H9 (cell line): ENCODE data around the gene KLF13. TPM values are rescaled to one million over a fixed set of nuclear protein-coding genes. Genes with fewer than 3 reads are reported as not detected.

Experiments
- DNase-seq: peaks from one replicate; pipeline ENCODE4 v3.0.0-alpha.2; 2017
- H2AFZ ChIP-seq: one replicate; pipeline ENCODE4 v1.6.1; 2013; ENCODE audit warnings: mild to moderate bottlenecking, low read length, control low read depth, moderate library complexity
- H2AK5ac ChIP-seq: 2 replicates; pipeline ENCODE4 v1.6.1; 2013; ENCODE audit warnings: low read length, control low read depth, mixed read lengths; ENCODE audit not compliant: insufficient read length
- H2BK120ac ChIP-seq: one replicate; pipeline ENCODE4 v1.6.1; 2013; ENCODE audit warnings: low read depth, mild to moderate bottlenecking, low read length, control low read depth, inconsistent platforms; ENCODE audit not compliant: poor library complexity, severe bottlenecking
- H2BK12ac ChIP-seq: 2 replicates; pipeline ENCODE4 v1.6.1; 2013; ENCODE audit warnings: low read length, control low read depth, mixed read lengths, low read depth; ENCODE audit not compliant: insufficient read length
- H2BK15ac ChIP-seq: 2 replicates; pipeline ENCODE4 v1.6.1; 2013; ENCODE audit warnings: low read depth, low read length, control low read depth
- H2BK20ac ChIP-seq: one replicate; pipeline ENCODE4 v1.6.1; 2013; ENCODE audit warnings: low read depth, mild to moderate bottlenecking, low read length, control low read depth, inconsistent platforms; ENCODE audit not compliant: poor library complexity, severe bottlenecking
- H2BK5ac ChIP-seq: 2 replicates; pipeline ENCODE4 v1.6.1; 2013; ENCODE audit warnings: low read length, control low read depth, mixed read lengths; ENCODE audit not compliant: insufficient read length
- H3K14ac ChIP-seq: 2 replicates; pipeline ENCODE4 v1.6.1; 2013; ENCODE audit warnings: low read length, control low read depth; ENCODE audit not compliant: insufficient read depth
- H3K18ac ChIP-seq: 2 replicates; pipeline ENCODE4 v1.6.1; 2013; ENCODE audit warnings: low read depth, mild to moderate bottlenecking, mixed read lengths, low read length, control low read depth; ENCODE audit not compliant: insufficient read length
- H3K23ac ChIP-seq: 2 replicates; pipeline ENCODE4 v1.6.1; 2013; ENCODE audit warnings: low read length, control low read depth, mixed read lengths, low read depth; ENCODE audit not compliant: insufficient read length
- H3K23me2 ChIP-seq: 2 replicates; pipeline ENCODE4 v1.6.1; 2013; ENCODE audit warnings: low read depth, mild to moderate bottlenecking, mixed read lengths, low read length, control low read depth; ENCODE audit not compliant: insufficient read length, poor library complexity, severe bottlenecking
- H3K27ac ChIP-seq: 2 replicates; pipeline ENCODE4 v1.5.1; 2013; ENCODE audit warnings: low read length, control low read depth, mixed read lengths, low read depth; ENCODE audit not compliant: insufficient read length
- H3K27me3 ChIP-seq: 2 replicates; pipeline ENCODE4 v1.6.1; 2013; ENCODE audit warnings: low read length, control low read depth, inconsistent platforms; ENCODE audit not compliant: insufficient read depth
- H3K4ac ChIP-seq: 2 replicates; pipeline ENCODE4 v1.6.1; 2013; ENCODE audit warnings: low read depth, mild to moderate bottlenecking, control low read depth, inconsistent platforms, low read length, moderate library complexity
- H3K4me1 ChIP-seq: 2 replicates; pipeline ENCODE4 v1.6.1; 2013; ENCODE audit warnings: low read length, control low read depth, inconsistent platforms; ENCODE audit not compliant: insufficient read depth
- H3K4me2 ChIP-seq: 2 replicates; pipeline ENCODE4 v1.6.1; 2013; ENCODE audit warnings: low read length, control low read depth, mixed read lengths; ENCODE audit not compliant: insufficient read length, insufficient read depth
- H3K56ac ChIP-seq: 2 replicates; pipeline ENCODE4 v1.6.1; 2013; ENCODE audit warnings: low read depth, mild to moderate bottlenecking, mixed read lengths, low read length, control low read depth; ENCODE audit not compliant: insufficient read length
- H3K79me1 ChIP-seq: 2 replicates; pipeline ENCODE4 v1.6.1; 2013; ENCODE audit warnings: low read depth, mild to moderate bottlenecking, moderate library complexity, low read length, control low read depth, inconsistent platforms; ENCODE audit not compliant: insufficient read depth, poor library complexity, severe bottlenecking
- H3K79me2 ChIP-seq: 2 replicates; pipeline ENCODE4 v1.6.1; 2013; ENCODE audit warnings: low read length, control low read depth, inconsistent platforms; ENCODE audit not compliant: insufficient read depth
- H3K9ac ChIP-seq: 2 replicates; pipeline ENCODE4 v1.6.1; 2013; ENCODE audit warnings: low read length, control low read depth, mixed read lengths; ENCODE audit not compliant: insufficient read length; ENCODE audit errors: extremely low read depth
- H3K9me3 ChIP-seq: one replicate; pipeline ENCODE4 v1.6.1; 2013; ENCODE audit warnings: low read depth, low read length, inconsistent platforms; ENCODE audit not compliant: control insufficient read depth
- H3T11ph ChIP-seq: one replicate; pipeline ENCODE4 v1.6.1; 2013; ENCODE audit warnings: mild to moderate bottlenecking, low read length, control low read depth, inconsistent platforms
- H4K20me1 ChIP-seq: one replicate; pipeline ENCODE4 v1.6.1; 2013; ENCODE audit not compliant: control insufficient read depth, insufficient read length, insufficient read depth
- H4K5ac ChIP-seq: 2 replicates; pipeline ENCODE4 v1.6.1; 2013; ENCODE audit warnings: low read depth, mild to moderate bottlenecking, mixed read lengths, low read length, control low read depth; ENCODE audit not compliant: insufficient read length
- H4K8ac ChIP-seq: replicated peaks from 2 replicates; pipeline ENCODE4 v1.6.1; 2013; ENCODE audit warnings: low read length, control low read depth, mixed read lengths, low read depth; ENCODE audit not compliant: insufficient read length
- H4K91ac ChIP-seq: 2 replicates; pipeline ENCODE4 v1.6.1; 2013; ENCODE audit warnings: low read depth, mild to moderate bottlenecking, moderate library complexity, mixed read lengths, low read length, control low read depth; ENCODE audit not compliant: insufficient read length
- H3K27ac Mint-ChIP-seq, 3 experiments: 2 replicates in 2 of 3; 3 replicates in 1 of 3; pipeline ENCODE4 v1.8.0; 2020 to 2021; ENCODE audit warnings: mixed read lengths in 3 of 3, mild to moderate bottlenecking in 1 of 3, moderate library complexity in 1 of 3
- H3K27me3 Mint-ChIP-seq: 2 replicates; pipeline ENCODE4 v1.8.0; 2021; ENCODE audit warnings: low read depth, mild to moderate bottlenecking, moderate library complexity, mixed read lengths
- H3K36me3 Mint-ChIP-seq, 3 experiments: 2 replicates in 2 of 3; 3 replicates in 1 of 3; pipeline ENCODE4 v1.8.0; 2020 to 2021; ENCODE audit warnings: low read depth in 3 of 3, mixed read lengths in 3 of 3; ENCODE audit not compliant: insufficient read depth in 1 of 3
- H3K4me1 Mint-ChIP-seq, 2 experiments: 2 replicates each; pipeline ENCODE4 v1.8.0; 2020; ENCODE audit warnings: mixed read lengths in 2 of 2
- H3K4me3 Mint-ChIP-seq, 2 experiments: 2 replicates in 1 of 2; 3 replicates in 1 of 2; pipeline ENCODE4 v1.8.0; 2020 to 2021; ENCODE audit warnings: mild to moderate bottlenecking in 2 of 2, mixed read lengths in 2 of 2, moderate library complexity in 1 of 2
- H3K9me3 Mint-ChIP-seq, 2 experiments: 2 replicates in 1 of 2; 3 replicates in 1 of 2; pipeline ENCODE4 v1.8.0; 2020; ENCODE audit warnings: mild to moderate bottlenecking in 2 of 2, mixed read lengths in 2 of 2, moderate library complexity in 1 of 2
- CTCF ChIP-seq: fragments of 200-600 bp; sonication (generic); conservative IDR thresholded peaks from 3 replicates; pipeline ENCODE4 v1.8.0; 2021; ENCODE audit warnings: antibody characterized with exemption, mild to moderate bottlenecking
- WGBS: extraction: QIAGEN DNeasy Blood & Tissue Kit; methylation state at CpG from one replicate; pipeline ENCODE4 v1.1.7; 2013; ENCODE audit warnings: missing lambda C conversion rate, low lambda C conversion rate, mixed read lengths; ENCODE audit not compliant: insufficient read length; ENCODE audit errors: extremely low coverage; 5-methylcytosine and 5-hydroxymethylcytosine counted together
- total RNA-seq: library from RNA; stranded (reverse); gene quantifications from 2 replicates; pipeline ENCODE4 v1.2.1, GENCODE V29; 2021

Gene KLF13
- total RNA-seq, 1 experiment from 2014 or later: 33.4 TPM

DNA sequence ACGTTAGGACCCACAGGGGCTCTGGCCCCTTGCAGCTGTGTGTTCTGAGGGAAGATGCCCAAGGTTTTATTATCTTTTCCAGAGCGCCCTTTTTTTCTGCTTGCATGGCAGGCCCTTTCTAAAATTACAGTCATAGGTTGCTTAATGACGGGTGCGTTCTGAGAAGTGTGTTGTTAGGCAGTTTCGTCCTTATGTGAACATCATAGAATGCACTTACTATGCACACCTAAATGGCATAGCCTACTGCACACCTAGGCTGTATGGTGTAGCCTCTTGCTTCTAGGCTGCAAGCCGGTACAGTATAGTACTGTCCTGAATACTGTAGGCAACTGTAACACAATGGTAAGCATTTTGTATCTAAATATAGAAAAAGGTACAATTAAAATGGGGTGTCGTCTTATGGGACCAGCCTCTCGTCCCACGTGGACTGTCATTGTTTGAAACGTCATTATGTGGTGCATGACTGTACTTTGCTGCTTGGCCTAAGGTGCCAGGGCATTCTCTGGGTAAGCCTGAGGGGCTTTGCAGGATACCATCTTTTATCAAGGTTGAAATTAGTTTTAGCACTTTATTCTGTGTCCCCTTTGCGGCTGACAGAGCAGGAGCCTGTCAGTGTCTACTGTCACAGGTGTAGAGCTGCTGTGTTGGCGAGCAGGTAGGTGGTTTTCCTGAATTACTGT lies 10.9 kb downstream of the KLF13 start:
- no peak overlapping the region for H2AFZ ChIP-seq
- H2BK12ac ChIP-seq: no peak overlapping the region
- no peak overlapping the region for H4K8ac ChIP-seq
- no peaks in the 10 kb centered on the region for H4K20me1 ChIP-seq
- no peak overlapping the region for H2BK120ac ChIP-seq
- peaks cover 13% of the 10 kb centered on the region; the same call in 1 of the 2 replicates for H3K79me2 ChIP-seq
- H3K27ac Mint-ChIP-seq: no peak overlapping the region
- H3K27me3 Mint-ChIP-seq: no peaks in the 10 kb centered on the region
- no CpG with 5 or more reads among the region's 12 CpGs for WGBS
- no peak overlapping the region for H2BK15ac ChIP-seq
- H2BK20ac ChIP-seq: no peak overlapping the region
- no peak overlapping the region for H3K4me2 ChIP-seq
- no peak overlapping the region for H3K4me3 Mint-ChIP-seq
- H3K4ac ChIP-seq: no peak overlapping the region
- no peak overlapping the region for H2BK5ac ChIP-seq
- DNase-seq: no peak
- H3K9me3 ChIP-seq: no peaks in the 10 kb centered on the region
- no peaks in the 10 kb centered on the region for H3K27me3 ChIP-seq
- H4K91ac ChIP-seq: no peak overlapping the region
- H3K36me3 Mint-ChIP-seq: no peaks in the 10 kb centered on the region; a peak in 1 of 7 replicates
- H4K5ac ChIP-seq: no peak overlapping the region
- H3K4me1 Mint-ChIP-seq: peaks cover 39 to 47% of the 10 kb centered on the region in 2 experiments
- no peak overlapping the region for H3K18ac ChIP-seq
- H3K9me3 Mint-ChIP-seq: no peaks in the 10 kb centered on the region
- no peaks in the 10 kb centered on the region for H3K23me2 ChIP-seq
- TF ChIP-seq CTCF: no peak
- peaks cover 1% of the 10 kb centered on the region; the same call in 1 of the 2 replicates for H3K4me1 ChIP-seq
- no peak overlapping the region for H3K27ac ChIP-seq
- no peak overlapping the region for H2AK5ac ChIP-seq
- H3K9ac ChIP-seq: no peak overlapping the region
- no peak overlapping the region for H3K14ac ChIP-seq
- H3K79me1 ChIP-seq: no peaks in the 10 kb centered on the region
- H3T11ph ChIP-seq: no peak overlapping the region
- no peak overlapping the region for H3K23ac ChIP-seq
- no peak overlapping the region for H3K56ac ChIP-seq
